Stimulated activated CD4-positive, alpha-beta T cell treated with anti-CD3 and anti-CD28 coated beads, Interleukin-1b, Interleukin-23, amount 100 ng/mL, for 48 hours (primary cell): ENCODE measurements around the gene PARD6G.

Experiments
- DNase-seq: peaks from one replicate; pipeline ENCODE4 v3.0.0-alpha.2; 2020

Gene PARD6G, protein sequence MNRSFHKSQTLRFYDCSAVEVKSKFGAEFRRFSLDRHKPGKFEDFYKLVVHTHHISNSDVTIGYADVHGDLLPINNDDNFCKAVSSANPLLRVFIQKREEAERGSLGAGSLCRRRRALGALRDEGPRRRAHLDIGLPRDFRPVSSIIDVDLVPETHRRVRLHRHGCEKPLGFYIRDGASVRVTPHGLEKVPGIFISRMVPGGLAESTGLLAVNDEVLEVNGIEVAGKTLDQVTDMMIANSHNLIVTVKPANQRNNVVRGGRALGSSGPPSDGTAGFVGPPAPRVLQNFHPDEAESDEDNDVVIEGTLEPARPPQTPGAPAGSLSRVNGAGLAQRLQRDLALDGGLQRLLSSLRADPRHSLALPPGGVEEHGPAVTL

GRCh38 chr18:80247393-80247841 lies at the start of gene PARD6G:
Gene PARD6G, minus strand, starts transcription at chr18:80247514. Its CDS starts 166 bp downstream, at chr18:80247348.
- peak; percentile 44 for DNase-seq

GRCh38 chr18:80262241-80263033 lies 15.1 kb upstream of the PARD6G start:
- DNase-seq = peak; percentile 31

DNA sequence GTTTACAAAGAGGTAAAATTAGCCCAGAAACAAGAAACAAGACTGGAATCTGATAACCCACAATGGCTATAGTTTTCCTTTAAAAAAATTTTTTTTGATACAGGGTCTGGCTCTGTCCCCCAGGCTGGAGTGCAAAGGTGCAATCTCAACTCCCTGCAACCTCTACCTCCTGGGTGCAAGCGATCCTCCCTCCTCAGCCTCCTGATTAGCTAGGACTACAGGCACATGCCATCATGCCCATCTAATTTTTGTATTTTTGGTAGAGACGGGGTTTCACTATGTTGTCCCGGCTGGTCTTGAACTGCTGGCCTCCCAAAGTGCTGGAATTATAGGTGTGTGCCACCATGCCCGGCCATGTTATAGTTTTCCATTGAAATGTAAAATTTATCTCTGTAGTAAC lies 12.3 kb upstream of the PARD6G start:
- DNase-seq = no peak

- no peak for DNase-seq
Measured at GRCh38 chr18:80258640-80259039, 11.3 kb upstream of the PARD6G start.

DNA sequence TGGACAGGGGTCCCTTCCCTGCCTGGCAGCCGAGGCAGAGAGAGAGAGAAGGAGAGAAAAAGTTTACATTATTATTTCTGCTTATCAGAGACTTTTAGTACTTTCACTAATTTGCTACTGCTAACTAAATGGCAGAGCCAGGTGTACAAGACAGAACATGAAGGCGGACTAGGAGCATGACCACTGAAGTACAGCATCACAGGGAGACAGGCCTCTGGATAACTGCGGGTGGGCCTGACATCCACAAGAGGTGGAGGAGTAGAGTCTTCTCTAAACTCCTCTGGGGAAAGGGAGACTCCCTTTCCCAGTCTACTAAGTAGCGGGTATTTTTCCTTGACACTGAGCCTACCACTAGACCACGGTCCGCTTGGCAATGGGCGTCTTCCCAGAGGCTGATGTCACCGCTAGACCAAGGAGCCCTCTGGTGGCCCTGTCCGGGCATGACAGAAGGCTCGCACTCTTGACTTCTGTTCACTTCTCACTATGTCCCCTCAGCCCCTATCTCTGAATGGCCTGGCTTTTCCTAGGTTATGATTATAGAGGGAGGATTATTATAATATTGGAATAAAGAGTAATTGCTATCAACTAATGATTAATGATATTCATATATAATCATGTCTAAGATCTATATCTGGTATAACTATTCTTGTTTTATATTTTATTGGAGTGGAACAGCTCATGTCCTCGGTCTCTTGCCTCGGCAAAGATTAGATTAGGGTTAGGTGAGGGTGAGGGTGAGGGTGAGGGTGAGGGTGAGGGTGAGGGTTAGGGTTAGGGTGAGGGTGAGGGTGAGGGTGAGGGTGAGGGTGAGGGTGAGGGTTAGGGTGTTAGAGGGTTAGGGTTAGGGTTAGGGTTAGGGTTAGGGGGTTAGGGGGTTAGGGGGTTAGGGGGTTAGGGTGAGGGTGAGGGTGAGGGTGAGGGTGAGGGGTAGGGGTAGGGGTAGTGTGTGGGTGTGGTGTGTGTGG lies 10.5 kb upstream of the PARD6G start:
- peak; percentile 62 for DNase-seq

- no peak for DNase-seq
Measured at GRCh38 chr18:80254971-80255500, 7.7 kb upstream of the PARD6G start.

- peak; percentile 24 for DNase-seq
Measured at GRCh38 chr18:80253871-80254492, 6.7 kb upstream of the PARD6G start.

- no peak for DNase-seq
Measured at GRCh38 chr18:80253236-80253635, 5.9 kb upstream of the PARD6G start.

DNA sequence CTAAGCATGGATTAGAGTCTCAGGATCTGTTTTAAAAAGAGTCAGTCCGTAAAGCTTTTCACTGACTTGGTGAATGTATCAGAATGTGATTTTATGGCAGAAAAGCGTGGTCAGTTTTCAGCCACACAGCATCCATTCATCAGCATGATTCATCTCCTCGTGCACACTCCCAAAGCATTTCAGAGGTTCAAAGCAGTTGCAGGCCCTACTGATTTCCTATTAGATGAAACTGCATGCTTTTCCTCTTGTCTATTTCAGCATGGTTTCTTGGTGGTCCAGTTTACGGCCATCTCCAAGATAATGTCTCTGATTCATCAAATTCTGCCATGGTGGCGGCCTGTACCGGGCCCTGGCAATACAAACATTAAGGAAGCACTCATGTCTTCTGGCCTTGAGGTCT lies 4.8 kb upstream of the PARD6G start:
- no peak for DNase-seq

- no peak for DNase-seq
Measured at GRCh38 chr18:80251700-80252099, 4.4 kb upstream of the PARD6G start.

DNA sequence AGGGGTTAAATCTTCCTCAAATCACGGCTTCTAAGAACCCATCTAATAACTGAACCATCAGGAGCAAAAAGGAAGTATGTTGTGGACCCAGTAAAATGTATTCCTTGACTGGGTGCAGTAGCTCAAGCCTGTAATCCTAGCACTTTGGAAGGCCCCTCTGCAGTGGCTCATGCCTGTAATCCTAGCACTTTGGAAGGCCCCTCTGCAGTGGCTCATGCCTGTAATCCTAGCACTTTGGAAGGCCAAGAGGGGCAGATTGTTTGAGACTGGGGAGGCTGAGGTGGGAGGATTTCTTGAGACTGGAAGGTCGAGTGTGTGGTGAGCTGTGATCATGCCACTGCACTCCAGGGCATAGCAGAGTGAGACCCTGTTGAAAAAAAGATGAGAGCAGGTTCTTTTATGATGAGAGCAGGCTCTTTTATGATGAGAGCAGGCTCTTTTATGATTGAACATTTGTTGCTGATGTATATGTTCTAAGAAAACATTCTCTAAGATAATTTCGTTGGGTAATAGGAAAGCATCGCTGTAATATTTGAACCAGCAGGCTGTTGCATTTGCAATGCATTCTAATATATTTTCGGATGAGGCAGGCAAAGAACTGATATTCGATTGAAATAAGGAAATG lies 3.5 kb upstream of the PARD6G start:
- no peak for DNase-seq

GRCh38 chr18:80249217-80250093 lies 2.1 kb upstream of the PARD6G start:
- no peak for DNase-seq

DNA sequence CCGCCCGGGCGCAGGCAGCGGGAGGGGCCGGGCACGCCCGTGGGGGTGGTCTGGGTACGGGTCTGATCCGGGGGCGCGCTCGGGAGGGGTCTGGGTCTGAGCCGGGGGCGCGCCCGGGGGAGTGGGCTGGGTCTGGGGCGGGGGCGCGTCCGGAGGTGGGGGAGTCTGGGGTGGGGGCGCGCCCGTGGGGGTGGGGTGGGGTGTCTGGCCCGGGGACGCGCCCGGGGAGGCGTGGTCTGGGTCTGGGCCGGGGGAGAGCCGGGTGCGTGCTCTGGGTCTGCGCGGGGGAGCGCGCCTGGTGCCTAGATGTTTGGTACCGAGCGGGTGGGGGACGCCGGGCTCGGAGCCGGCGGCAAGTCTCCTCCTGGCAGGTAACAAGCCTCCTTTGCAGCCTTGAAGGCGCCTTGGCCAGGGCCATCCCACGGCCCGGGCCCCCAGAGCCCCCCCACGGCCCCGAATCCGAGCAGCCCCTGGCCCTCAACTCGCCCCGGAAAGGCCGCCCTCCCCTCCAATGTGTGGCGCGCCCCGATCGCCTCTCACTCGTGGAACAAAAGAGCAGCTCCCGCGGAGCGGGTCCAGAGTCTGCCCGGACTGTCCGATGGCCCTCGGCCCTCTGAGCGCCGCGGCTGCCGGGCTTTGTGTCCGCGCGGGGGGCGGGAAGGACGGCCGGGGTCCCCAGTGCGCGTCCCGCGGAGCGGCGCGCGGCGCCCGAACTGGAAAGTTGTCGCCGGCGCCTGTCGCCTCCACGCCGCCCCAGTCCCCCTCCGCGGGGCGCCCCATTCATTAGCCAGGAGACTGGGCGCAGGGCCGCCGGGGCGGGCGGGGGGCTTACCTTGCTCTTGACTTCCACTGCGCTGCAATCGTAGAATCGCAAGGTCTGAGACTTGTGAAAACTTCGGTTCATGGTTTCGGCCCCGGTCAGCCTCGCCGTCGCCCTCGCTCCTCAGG lies 595 bp downstream of the PARD6G start:
- DNase-seq = no peak

DNA sequence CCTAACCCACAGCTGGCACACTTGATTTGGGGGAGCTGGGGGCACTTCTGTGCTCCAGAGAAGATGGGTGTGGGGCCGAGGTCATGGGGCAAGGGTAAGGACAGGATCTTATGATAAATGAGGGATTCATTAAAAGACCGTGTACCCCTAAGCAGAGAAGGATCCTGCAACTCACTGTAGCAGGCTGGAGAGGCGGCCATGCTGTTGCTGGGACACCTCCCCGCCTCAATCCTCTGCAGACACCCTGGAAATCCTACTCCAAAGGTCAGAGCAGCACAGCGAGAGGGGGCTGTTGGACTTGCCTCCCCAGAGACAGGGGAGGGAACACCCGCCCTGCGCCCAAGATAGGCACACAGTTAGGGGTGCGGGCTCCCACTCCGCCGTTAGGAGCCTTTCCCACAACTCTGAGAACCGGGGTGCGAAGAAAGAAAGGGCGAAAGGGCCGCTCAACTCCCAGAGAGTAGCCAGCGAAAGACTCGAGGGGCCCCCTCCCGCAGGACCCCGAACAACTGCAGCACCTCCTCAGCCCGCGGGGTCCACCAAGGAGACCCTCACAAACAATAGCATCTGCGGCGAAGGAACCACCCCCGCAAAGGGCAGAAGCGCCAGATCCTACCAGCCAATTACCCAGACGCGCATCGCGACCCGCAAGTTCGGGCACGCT lies 1.4 kb downstream of the PARD6G start:
- no peak for DNase-seq

DNA sequence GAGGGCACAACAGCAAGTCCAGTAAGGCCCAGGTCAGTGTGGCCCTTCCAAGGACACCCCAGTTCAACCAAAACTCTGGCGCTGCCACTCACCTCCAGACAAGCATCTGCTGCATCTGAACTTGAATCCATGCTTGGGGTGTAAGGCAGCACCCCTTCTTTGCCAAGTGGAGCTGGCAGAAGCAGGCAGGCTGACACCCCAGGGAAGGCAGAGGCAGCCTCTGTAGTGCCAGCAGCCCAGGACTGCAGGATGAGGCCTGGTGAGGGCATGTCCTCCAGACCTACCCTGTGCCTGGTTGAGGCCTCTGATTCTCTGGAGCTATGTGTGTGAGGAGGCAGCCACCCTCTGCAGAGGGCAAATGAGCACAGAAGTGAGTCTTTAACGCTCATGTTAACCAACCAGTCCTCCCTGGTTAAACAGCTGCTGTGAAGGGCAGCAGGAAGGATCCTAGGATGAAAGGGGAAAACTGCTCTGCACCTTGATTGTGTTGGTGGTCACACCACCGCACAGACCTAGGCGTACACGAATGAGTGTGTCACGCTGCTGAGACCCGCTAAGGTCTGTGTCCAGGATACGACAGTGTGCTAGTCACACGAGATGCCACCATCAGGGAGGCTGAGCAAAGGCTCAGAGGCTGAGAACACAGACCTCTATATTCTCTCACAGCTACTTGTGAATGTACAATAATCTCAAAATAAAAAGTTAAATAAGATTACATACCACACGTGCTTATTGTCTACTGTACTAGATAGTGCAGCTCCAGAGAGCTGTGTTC lies 2.2 kb downstream of the PARD6G start:
- no peak for DNase-seq

GRCh38 chr18:80244167-80244566 lies 3.1 kb downstream of the PARD6G start:
- DNase-seq = no peak

DNA sequence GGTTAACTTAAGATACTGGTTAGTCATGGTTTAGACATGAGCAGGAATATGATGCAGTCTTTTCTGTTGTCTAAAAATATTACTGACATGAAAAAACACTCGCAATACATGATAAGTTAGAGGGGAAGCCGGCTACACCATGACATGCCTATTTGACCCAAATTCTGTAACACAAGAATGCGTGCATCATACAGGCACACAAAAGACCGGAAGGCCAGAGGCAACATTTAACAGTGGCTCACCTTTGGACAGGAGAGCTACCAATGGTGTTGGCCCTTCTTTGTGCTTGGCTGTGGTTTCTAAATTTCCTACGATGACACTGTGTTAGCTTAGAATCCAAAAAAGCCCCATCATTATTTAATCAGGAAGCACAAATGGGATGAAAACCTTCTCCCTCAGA lies 4.1 kb downstream of the PARD6G start:
- no peak for DNase-seq
